ENCODE data around the gene NCOA7.

- TF ChIP-seq CTCF (IDR thresholded peaks at IDR 0.05): no peak
- no peak for TF ChIP-seq POLR2A (IDR thresholded peaks at IDR 0.05)
Measured at GRCh38 chr6:125814481-125814880, 23.7 kb downstream of the NCOA7 start.

Data from heart left ventricle (tissue), 13 donors.